GM18499 (cell line): Measurements from ENCODE around the gene SPANXA2.
"Not testable (repeated sequence)": the region's sequence is repeated elsewhere in the genome, so short reads cannot be mapped to it uniquely, and the experiment has no call there.

Source experiments
- ATAC-seq: cut with Tn5 transposase; IDR thresholded peaks from one replicate; pipeline ENCODE4 v1.9.1; 2021; ENCODE audit warnings: moderate number of reproducible peaks; ENCODE audit not compliant: insufficient read depth, unreplicated experiment

Gene SPANXA2, protein sequence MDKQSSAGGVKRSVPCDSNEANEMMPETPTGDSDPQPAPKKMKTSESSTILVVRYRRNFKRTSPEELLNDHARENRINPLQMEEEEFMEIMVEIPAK

DNA sequence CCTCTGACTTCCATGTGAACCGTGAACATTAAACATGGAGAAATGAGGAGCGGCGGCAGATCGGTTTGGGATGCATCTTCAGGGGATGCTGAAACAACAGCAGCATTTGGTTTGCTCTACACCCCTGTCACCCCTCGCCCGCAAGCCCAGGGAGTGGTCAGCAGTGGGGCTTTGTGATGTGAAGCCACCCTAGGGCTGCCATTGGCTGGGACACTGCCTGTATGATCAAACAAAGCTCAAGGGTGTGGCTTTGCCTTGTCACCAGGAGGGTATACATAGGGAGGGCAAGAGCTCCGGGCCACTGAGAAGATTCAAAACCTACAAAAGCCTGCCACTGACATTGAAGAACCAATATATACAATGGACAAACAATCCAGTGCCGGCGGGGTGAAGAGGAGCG lies at the start of gene SPANXA2:
Gene SPANXA2, plus strand, starts transcription at position 301 of the 400 bp plus-strand sequence. Its CDS starts 60 bp downstream, at position 361.
- ATAC-seq = not testable (repeated sequence)

DNA sequence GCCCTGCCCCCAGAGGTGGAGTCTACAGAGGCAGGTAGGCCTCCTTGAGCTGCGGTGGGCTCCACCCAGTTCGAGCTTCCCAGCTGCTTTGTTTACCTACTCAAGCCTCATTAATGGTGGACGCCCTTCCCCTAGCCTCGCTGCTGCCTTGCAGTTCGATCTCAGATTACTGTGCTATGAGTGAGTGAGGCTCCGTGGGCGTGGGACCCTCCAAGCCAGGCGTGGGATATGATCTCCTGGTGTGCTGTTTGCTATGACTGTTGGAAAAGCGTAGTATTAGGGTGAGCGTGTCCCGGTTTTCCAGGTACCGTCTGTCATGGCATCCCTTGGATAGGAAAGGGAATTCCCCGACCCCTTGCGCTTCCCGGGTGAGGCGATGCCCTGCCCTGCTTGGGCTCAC lies 47.0 kb upstream of the SPANXA2 start:
- ATAC-seq = not testable (repeated sequence)

DNA sequence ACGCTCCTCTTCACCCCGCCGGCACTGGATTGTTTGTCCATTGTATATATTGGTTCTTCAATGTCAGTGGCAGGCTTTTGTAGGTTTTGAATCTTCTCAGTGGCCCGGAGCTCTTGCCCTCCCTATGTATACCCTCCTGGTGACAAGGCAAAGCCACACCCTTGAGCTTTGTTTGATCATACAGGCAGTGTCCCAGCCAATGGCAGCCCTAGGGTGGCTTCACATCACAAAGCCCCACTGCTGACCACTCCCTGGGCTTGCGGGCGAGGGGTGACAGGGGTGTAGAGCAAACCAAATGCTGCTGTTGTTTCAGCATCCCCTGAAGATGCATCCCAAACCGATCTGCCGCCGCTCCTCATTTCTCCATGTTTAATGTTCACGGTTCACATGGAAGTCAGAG lies 4.9 kb upstream of the SPANXA2 start, which contains the start of gene SPANXA1:
Gene SPANXA1, minus strand, starts transcription at position 101 of the 400 bp plus-strand sequence. Its CDS starts 60 bp downstream, at position 41.
- not testable (repeated sequence) for ATAC-seq

DNA sequence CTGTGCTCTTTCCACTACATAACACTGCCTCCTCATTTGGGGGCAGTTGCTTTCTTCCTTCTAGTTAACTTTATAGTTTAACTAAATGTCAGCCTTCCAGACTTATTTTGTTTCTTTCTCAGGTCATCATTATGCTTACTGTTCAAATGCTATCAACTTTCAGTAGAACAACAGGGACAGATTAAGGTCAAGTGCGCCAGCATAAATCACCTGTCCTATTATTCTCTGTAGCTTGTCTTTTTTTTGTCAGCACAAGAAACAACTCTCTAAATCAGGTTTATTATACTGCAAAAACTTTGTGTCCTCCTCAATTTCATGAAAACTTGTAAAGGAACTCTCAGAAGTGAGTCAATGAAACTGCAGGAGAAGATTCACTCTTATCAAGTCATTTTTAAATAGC lies 19.6 kb downstream of the SPANXA2 start:
- ATAC-seq = no peak

DNA sequence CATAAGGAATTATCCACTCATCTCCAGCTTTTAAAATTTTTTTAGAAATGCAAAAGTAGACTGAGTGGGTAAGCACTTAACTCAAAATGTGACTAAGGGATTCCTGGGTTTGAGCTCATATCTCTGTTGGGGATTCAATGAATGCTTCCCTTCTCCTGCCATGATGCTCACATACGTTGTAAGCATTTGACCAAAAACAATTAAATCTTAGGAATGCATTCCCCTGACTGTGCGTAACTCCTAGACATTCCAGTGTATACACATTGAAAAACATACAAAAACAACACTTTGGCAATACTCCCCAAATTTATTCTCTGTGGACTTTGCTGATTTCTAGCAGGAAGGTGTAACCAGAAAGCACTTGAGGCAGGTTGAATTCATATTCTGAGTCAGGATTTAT lies 29.8 kb downstream of the SPANXA2 start:
- no peak for ATAC-seq

DNA sequence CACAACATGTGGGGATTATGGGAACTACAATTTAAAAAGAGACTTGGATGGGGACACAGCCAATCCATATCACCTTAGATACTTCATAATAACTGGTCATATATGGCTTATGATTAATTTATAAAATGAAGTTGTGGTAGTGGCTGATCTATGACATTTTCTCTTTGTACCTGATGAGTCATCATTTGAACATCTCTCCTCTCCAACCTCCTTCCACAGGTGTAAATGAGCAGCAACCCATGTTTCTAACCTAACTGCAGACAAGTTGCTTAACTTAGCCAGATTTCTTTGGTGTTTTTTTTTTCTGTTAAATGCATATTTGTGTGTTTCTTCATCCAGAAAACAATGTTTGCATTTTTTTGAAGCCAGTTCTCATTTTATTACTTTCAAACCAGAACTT lies 42.6 kb downstream of the SPANXA2 start:
- ATAC-seq = no peak

DNA sequence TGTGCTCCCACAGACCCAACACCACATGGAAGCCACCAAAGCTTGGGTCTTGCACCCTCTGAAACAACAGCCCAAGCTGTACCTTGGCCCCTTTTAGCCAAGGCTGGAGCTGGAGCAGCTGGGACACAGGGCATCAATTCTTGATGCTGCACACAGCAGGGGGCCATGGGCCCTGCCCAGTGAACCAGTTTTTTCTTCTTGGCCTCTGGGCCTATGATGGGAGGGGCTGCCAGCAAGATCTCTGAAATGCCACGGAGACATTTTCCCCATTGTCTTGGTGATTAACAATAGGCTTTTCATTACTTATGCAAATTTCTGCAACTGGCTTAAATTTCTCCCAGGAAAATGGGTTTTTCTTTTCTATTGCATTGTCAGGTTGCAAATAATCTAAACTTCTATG lies 49.0 kb downstream of the SPANXA2 start:
- ATAC-seq = no peak
